ENCODE results near the gene NFE2L3.
"Not testable (repeated sequence)": the region's sequence is repeated elsewhere in the genome, so short reads cannot be mapped to it uniquely, and the experiment has no call there.

NFE2L3 gene

GRCh38 chr7:26151096-26151495 is 902 bp upstream of the NFE2L3 start:
- H2AFZ ChIP-seq (ENCODE audit: low read depth, low read length) = no peak overlapping the region

GRCh38 chr7:26151650-26151952 is 397 bp upstream of the NFE2L3 start:
- no peaks in the 10 kb centered on the region for H3K79me2 ChIP-seq (ENCODE audit: insufficient read depth, low read length)
- H3K9me3 ChIP-seq (ENCODE audit: insufficient read depth, low read length, severe bottlenecking) = no peaks in the 10 kb centered on the region
- H3K4me3 ChIP-seq (ENCODE audit: low read depth in 1 of 2, low read length in 2 of 2) = no peak overlapping the region
- H4K20me1 ChIP-seq (ENCODE audit: insufficient read depth, low read length) = no peaks in the 10 kb centered on the region
- no peak for TF ChIP-seq CTCF (IDR thresholded peaks at IDR 0.05; ENCODE audit: borderline replicate concordance, extremely low read depth, low read length, poor library complexity, severe bottlenecking)
- no peak for TF ChIP-seq EZH2 (IDR thresholded peaks at IDR 0.05; ENCODE audit: borderline replicate concordance, low read depth, low read length, severe bottlenecking)
- H3K27me3 ChIP-seq (ENCODE audit: insufficient read depth, low read length, poor library complexity) = no peaks in the 10 kb centered on the region
- peaks cover 14% of the 10 kb centered on the region for H3K4me1 ChIP-seq (ENCODE audit: insufficient read depth, low read length)
- no peak overlapping the region for H3K9ac ChIP-seq (ENCODE audit: low read depth, low read length)
- no peak overlapping the region for H2AFZ ChIP-seq (ENCODE audit: low read depth, low read length)
- ATAC-seq (ENCODE audit: insufficient read depth, low read depth) = no peak
- H3K4me2 ChIP-seq (ENCODE audit: insufficient read depth, low read length) = no peak overlapping the region
- no peaks in the 10 kb centered on the region for H3K36me3 ChIP-seq (ENCODE audit: insufficient read depth, low read length)
- DNase-seq = no peak
- H3K27ac ChIP-seq (ENCODE audit: low read length) = no peak overlapping the region

More at GRCh38 chr7:26151096-26151495, 902 bp upstream of the NFE2L3 start:
- H3K9ac ChIP-seq (ENCODE audit: low read depth, low read length) = no peak overlapping the region
- no peak overlapping the region for H3K27ac ChIP-seq (ENCODE audit: low read length)
- no peaks in the 10 kb centered on the region for H3K79me2 ChIP-seq (ENCODE audit: insufficient read depth, low read length)
- no peaks in the 10 kb centered on the region for H4K20me1 ChIP-seq (ENCODE audit: insufficient read depth, low read length)
- H3K27me3 ChIP-seq (ENCODE audit: insufficient read depth, low read length, poor library complexity) = no peaks in the 10 kb centered on the region
- H3K9me3 ChIP-seq (ENCODE audit: insufficient read depth, low read length, severe bottlenecking) = no peaks in the 10 kb centered on the region
- H3K4me3 ChIP-seq (ENCODE audit: low read depth in 1 of 2, low read length in 2 of 2) = no peak overlapping the region
- H3K4me1 ChIP-seq (ENCODE audit: insufficient read depth, low read length) = peaks cover 9% of the 10 kb centered on the region
- no peak overlapping the region for H3K4me2 ChIP-seq (ENCODE audit: insufficient read depth, low read length)
- TF ChIP-seq CTCF (IDR thresholded peaks at IDR 0.05; ENCODE audit: borderline replicate concordance, extremely low read depth, low read length, poor library complexity, severe bottlenecking) (no peak), EZH2 (IDR thresholded peaks at IDR 0.05; ENCODE audit: borderline replicate concordance, low read depth, low read length, severe bottlenecking) (no peak)
- ATAC-seq (ENCODE audit: insufficient read depth, low read depth) (peak; percentile 45; the same call in 1 of the 3 replicates), DNase-seq (no peak)
- H3K36me3 ChIP-seq (ENCODE audit: insufficient read depth, low read length) = no peaks in the 10 kb centered on the region

GRCh38 chr7:26152782-26153240 is 813 bp downstream of the NFE2L3 start:
- H3K27me3 ChIP-seq (ENCODE audit: insufficient read depth, low read length, poor library complexity); H2AFZ ChIP-seq (ENCODE audit: low read depth, low read length); H3K36me3 ChIP-seq (ENCODE audit: insufficient read depth, low read length); ATAC-seq (ENCODE audit: insufficient read depth, low read depth); H3K9ac ChIP-seq (ENCODE audit: low read depth, low read length); H3K9me3 ChIP-seq (ENCODE audit: insufficient read depth, low read length, severe bottlenecking); DNase-seq; H4K20me1 ChIP-seq (ENCODE audit: insufficient read depth, low read length); H3K4me2 ChIP-seq (ENCODE audit: insufficient read depth, low read length); H3K27ac ChIP-seq (ENCODE audit: low read length); H3K4me3 ChIP-seq (ENCODE audit: low read depth in 1 of 2, low read length in 2 of 2); H3K79me2 ChIP-seq (ENCODE audit: insufficient read depth, low read length): not testable (repeated sequence)
- H3K4me1 ChIP-seq (ENCODE audit: insufficient read depth, low read length) = peaks cover 23% of the 10 kb centered on the region

GRCh38 chr7:26153241-26153822 is 1.3 kb downstream of the NFE2L3 start:
- H3K9ac ChIP-seq (ENCODE audit: low read depth, low read length) = no peak overlapping the region
- peaks cover 23% of the 10 kb centered on the region for H3K4me1 ChIP-seq (ENCODE audit: insufficient read depth, low read length)
- no peaks in the 10 kb centered on the region for H4K20me1 ChIP-seq (ENCODE audit: insufficient read depth, low read length)
- ATAC-seq (ENCODE audit: insufficient read depth, low read depth) (no peak), DNase-seq (no peak)
- H3K27ac ChIP-seq (ENCODE audit: low read length) = no peak overlapping the region
- H3K27me3 ChIP-seq (ENCODE audit: insufficient read depth, low read length, poor library complexity) = no peaks in the 10 kb centered on the region
- no peak for TF ChIP-seq CTCF (IDR thresholded peaks at IDR 0.05; ENCODE audit: borderline replicate concordance, extremely low read depth, low read length, poor library complexity, severe bottlenecking)
- no peak for TF ChIP-seq EZH2 (IDR thresholded peaks at IDR 0.05; ENCODE audit: borderline replicate concordance, low read depth, low read length, severe bottlenecking)
- no peaks in the 10 kb centered on the region for H3K9me3 ChIP-seq (ENCODE audit: insufficient read depth, low read length, severe bottlenecking)
- no peaks in the 10 kb centered on the region for H3K79me2 ChIP-seq (ENCODE audit: insufficient read depth, low read length)
- H3K36me3 ChIP-seq (ENCODE audit: insufficient read depth, low read length) = no peaks in the 10 kb centered on the region
- H3K4me2 ChIP-seq (ENCODE audit: insufficient read depth, low read length) = no peak overlapping the region
- H3K4me3 ChIP-seq (ENCODE audit: low read depth in 1 of 2, low read length in 2 of 2) = no peak overlapping the region
- no peak overlapping the region for H2AFZ ChIP-seq (ENCODE audit: low read depth, low read length)

Data from DND-41 (cell line).